ENCODE results near the gene PKD1L1. TPM values are rescaled to one million over a fixed set of nuclear protein-coding genes. Genes with fewer than 3 reads are reported as not detected.

The PKD1L1 gene
- total RNA-seq, 1 experiment from 2014 or later = 0.17 TPM

- Histone ChIP-seq H3K18ac (ENCODE audit: insufficient read length, low read depth, low read length) (no peak overlapping the region), H3K14ac (ENCODE audit: insufficient read depth, low read length) (no peak overlapping the region), H4K20me1 (ENCODE audit: control insufficient read depth, insufficient read depth, insufficient read length) (no peaks in the 10 kb centered on the region), H2BK5ac (ENCODE audit: insufficient read length, low read length) (no peak overlapping the region), H2BK15ac (ENCODE audit: low read depth, low read length) (no peak overlapping the region), H3K9me3 (ENCODE audit: control insufficient read depth, low read depth, low read length) (no peaks in the 10 kb centered on the region), H3K27ac (ENCODE audit: insufficient read length, low read depth, low read length) (no peak overlapping the region), H3K79me1 (ENCODE audit: insufficient read depth, low read depth, low read length, poor library complexity, severe bottlenecking) (no peaks in the 10 kb centered on the region), H2AK5ac (ENCODE audit: insufficient read length, low read length) (no peak overlapping the region), H2BK120ac (ENCODE audit: low read depth, low read length, poor library complexity, severe bottlenecking) (no peak overlapping the region), H3K4me1 (ENCODE audit: insufficient read depth, low read length) (no peaks in the 10 kb centered on the region), H2AFZ (ENCODE audit: low read length) (no peak overlapping the region), H4K91ac (ENCODE audit: insufficient read length, low read depth, low read length) (no peak overlapping the region), H3K27me3 (ENCODE audit: insufficient read depth, low read length) (no peaks in the 10 kb centered on the region), H2BK20ac (ENCODE audit: low read depth, low read length, poor library complexity, severe bottlenecking) (no peak overlapping the region), H3K23me2 (ENCODE audit: insufficient read length, low read depth, low read length, poor library complexity, severe bottlenecking) (no peaks in the 10 kb centered on the region), H3K56ac (ENCODE audit: insufficient read length, low read depth, low read length) (no peak overlapping the region), H3K79me2 (ENCODE audit: insufficient read depth, low read length) (no peaks in the 10 kb centered on the region), H4K5ac (ENCODE audit: insufficient read length, low read depth, low read length) (no peak overlapping the region), H3K4ac (ENCODE audit: low read depth, low read length) (no peak overlapping the region), H3K4me2 (ENCODE audit: insufficient read depth, insufficient read length, low read length) (no peak overlapping the region), H3K9ac (ENCODE audit: extremely low read depth, insufficient read length, low read length) (no peak overlapping the region), H4K8ac (replicated peaks; ENCODE audit: insufficient read length, low read depth, low read length) (no peak overlapping the region), H3K23ac (ENCODE audit: insufficient read length, low read depth, low read length) (no peak overlapping the region), H3T11ph (ENCODE audit: low read length) (no peak overlapping the region), H2BK12ac (ENCODE audit: insufficient read length, low read depth, low read length) (no peak overlapping the region)
- peaks cover 5 to 14% of the 10 kb centered on the region in 2 experiments for H3K4me1 Mint-ChIP-seq
- DNase-seq = no peak
- H3K9me3 Mint-ChIP-seq = no peaks in the 10 kb centered on the region
- TF ChIP-seq CTCF (conservative IDR thresholded peaks at IDR 0.05) = no peak
- no peak overlapping the region for H3K27ac Mint-ChIP-seq
- no peak overlapping the region for H3K4me3 Mint-ChIP-seq
- H3K36me3 Mint-ChIP-seq (ENCODE audit: insufficient read depth in 1 of 3, low read depth in 3 of 3) = no peaks in the 10 kb centered on the region
- H3K27me3 Mint-ChIP-seq (ENCODE audit: low read depth) = no peaks in the 10 kb centered on the region; the same call in 1 of the 2 replicates
- WGBS (ENCODE audit: extremely low coverage, insufficient read length, low lambda C conversion rate) = no CpG with 5 or more reads among the region's 3 CpGs
These were observed 130.3 kb downstream of the PKD1L1 start for GRCh38 chr7:47817917-47818316.
